Small intestine (tissue), 16 donors: ENCODE measurements around the gene SARDH. TPM values are rescaled to one million over a fixed set of nuclear protein-coding genes. Genes with fewer than 3 reads are reported as not detected.

Source experiments
- DNase-seq, 2 donors: peaks; one replicate each; pipeline versions ENCODE4 v3.0.0 to v3.0.0-alpha.2; 2013
- FAIRE-seq: peaks from 2 replicates; lab custom pipeline; 2012; peaks lifted over from hg19 to GRCh38; lab: Jason Lieb, UNC
- H3K27ac ChIP-seq, 3 donors: one replicate each; pipeline ENCODE4 v1.5.1; 2013; ENCODE audit warnings: low read length in 2 of 3, mild to moderate bottlenecking in 2 of 3, control low read depth in 1 of 3, inconsistent platforms in 1 of 3, low read depth in 1 of 3, moderate library complexity in 1 of 3
- H3K27me3 ChIP-seq, 3 donors: one replicate each; pipeline ENCODE4 v1.6.1; 2013; ENCODE audit warnings: low read length in 3 of 3, inconsistent platforms in 1 of 3; ENCODE audit not compliant: control insufficient read depth in 3 of 3, insufficient read depth in 3 of 3
- H3K36me3 ChIP-seq, 3 donors: one replicate each; pipeline ENCODE4 v1.6.1; 2013; ENCODE audit warnings: low read length in 3 of 3, inconsistent platforms in 1 of 3, low read depth in 1 of 3, mild to moderate bottlenecking in 1 of 3, moderate library complexity in 1 of 3; ENCODE audit not compliant: control insufficient read depth in 3 of 3, insufficient read depth in 2 of 3
- H3K4me1 ChIP-seq, 3 donors: one replicate each; pipeline ENCODE4 v1.6.1; 2013; ENCODE audit warnings: low read length in 2 of 3, inconsistent platforms in 1 of 3, low read depth in 1 of 3, mild to moderate bottlenecking in 1 of 3, moderate library complexity in 1 of 3; ENCODE audit not compliant: control insufficient read depth in 3 of 3, insufficient read depth in 2 of 3
- H3K4me3 ChIP-seq, 3 donors: one replicate each; pipeline ENCODE4 v1.5.1; 2013; ENCODE audit warnings: low read length in 3 of 3, control low read depth in 1 of 3, inconsistent platforms in 1 of 3, low read depth in 1 of 3, mild to moderate bottlenecking in 1 of 3, moderate library complexity in 1 of 3
- H3K9me3 ChIP-seq, 2 donors: one replicate each; pipeline ENCODE4 v1.6.1; 2013; ENCODE audit warnings: low read depth in 1 of 2, low read length in 1 of 2; ENCODE audit not compliant: control insufficient read depth in 2 of 2, insufficient read depth in 1 of 2
- WGBS, 3 donors: extraction: QIAGEN DNeasy Blood & Tissue Kit; methylation state at CpG; one replicate each; pipeline ENCODE4 v1.1.7; 2013; 5-methylcytosine and 5-hydroxymethylcytosine counted together
- long read RNA-seq, 10 donors: transcript quantifications; one replicate each; lab custom pipeline, GENCODE V29; 2026
- polyA plus RNA-seq, 4 donors: library from polyadenylated mRNA; stranded (reverse) in 3 of 4; unstranded in 1 of 4; fragments of 200-250 nt in 3 of 4; fragments of 120-200 nt in 1 of 4; gene quantifications; one replicate each; pipeline versions ENCODE4 v1.2.1 to v1.2.3, GENCODE V29; 2013
- donor health status: healthy with polysubstance abuse.
- donor health status: control.
- donor health status: control.
- donor health status: Bipolar disorder and iron deficiency.
- donor health status: healthy.

SARDH gene, protein sequence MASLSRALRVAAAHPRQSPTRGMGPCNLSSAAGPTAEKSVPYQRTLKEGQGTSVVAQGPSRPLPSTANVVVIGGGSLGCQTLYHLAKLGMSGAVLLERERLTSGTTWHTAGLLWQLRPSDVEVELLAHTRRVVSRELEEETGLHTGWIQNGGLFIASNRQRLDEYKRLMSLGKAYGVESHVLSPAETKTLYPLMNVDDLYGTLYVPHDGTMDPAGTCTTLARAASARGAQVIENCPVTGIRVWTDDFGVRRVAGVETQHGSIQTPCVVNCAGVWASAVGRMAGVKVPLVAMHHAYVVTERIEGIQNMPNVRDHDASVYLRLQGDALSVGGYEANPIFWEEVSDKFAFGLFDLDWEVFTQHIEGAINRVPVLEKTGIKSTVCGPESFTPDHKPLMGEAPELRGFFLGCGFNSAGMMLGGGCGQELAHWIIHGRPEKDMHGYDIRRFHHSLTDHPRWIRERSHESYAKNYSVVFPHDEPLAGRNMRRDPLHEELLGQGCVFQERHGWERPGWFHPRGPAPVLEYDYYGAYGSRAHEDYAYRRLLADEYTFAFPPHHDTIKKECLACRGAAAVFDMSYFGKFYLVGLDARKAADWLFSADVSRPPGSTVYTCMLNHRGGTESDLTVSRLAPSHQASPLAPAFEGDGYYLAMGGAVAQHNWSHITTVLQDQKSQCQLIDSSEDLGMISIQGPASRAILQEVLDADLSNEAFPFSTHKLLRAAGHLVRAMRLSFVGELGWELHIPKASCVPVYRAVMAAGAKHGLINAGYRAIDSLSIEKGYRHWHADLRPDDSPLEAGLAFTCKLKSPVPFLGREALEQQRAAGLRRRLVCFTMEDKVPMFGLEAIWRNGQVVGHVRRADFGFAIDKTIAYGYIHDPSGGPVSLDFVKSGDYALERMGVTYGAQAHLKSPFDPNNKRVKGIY
- polyA plus RNA-seq, result 1 to 10 TPM in 1 of 4 donors, under 1 TPM in 2, not detected in 1; 0.51 to 2.6 (median 0.54) TPM
- long read RNA-seq, donor 1, partial matches to known transcripts, result 0 of 1 reads
- long read RNA-seq, donor 1, other reads (novel, unspliced or antisense), result 0 of 1 reads
- long read RNA-seq, donor 2, result 0 reads
- long read RNA-seq, donor 3, result 0 reads
- long read RNA-seq, donor 4, result 0 reads
- long read RNA-seq, donor 5, partial matches to known transcripts, result 0 of 1 reads
- long read RNA-seq, donor 5, other reads (novel, unspliced or antisense), result 0 of 1 reads
- long read RNA-seq, donor 6, result 0 reads
- long read RNA-seq, donor 7, result 0 reads
- long read RNA-seq, donor 8, result 0 reads
- long read RNA-seq, donor 9, result 0 reads
- long read RNA-seq, donor 10, result 0 reads

DNA sequence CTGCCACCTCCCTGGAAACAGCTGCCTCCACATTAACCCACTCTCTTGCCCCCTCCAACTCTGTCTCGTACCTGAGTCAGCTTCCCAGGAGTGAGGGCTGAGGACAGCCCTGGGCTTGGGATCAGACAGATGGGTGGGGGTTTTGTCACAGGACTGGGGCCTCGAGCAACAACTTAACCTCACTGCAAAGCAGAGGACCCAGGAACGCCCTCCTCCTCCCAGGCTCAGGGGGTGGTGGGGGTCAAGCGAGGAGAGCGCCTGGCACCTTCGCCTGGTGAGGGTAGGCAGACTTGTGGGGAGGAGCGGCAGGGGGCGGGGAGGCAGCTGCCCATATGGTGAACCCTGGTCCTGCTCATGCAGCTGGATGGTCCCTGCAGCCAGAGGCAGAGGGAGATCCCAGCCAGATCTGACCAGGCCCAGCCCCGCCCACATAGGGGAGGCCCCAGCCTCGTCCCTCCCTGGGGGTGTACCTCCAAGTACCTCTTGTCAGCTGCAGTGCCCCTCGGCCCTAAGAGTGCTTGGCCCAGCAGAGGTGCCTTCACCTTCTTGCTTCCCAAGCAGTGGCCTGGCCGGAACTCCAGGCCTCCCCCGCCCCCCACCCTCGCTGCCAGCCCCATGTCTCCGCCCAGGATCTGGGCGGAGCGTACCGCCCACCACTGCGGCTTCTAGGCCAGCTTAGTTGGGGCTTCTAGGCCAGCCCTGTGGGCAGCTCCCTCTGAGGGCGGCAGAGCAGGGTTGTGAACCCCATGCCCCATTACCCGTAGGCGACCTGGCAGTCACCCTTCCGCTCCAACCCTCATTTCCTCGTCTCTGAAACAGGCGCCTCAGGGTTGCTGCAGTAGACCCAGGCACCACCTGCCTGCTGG, at the start of gene SARDH:
SARDH (minus strand) TSS at position 579 of the 866 bp plus-strand sequence. CDS start 4,179 bp downstream, outside the sequence.
- no peaks in the 10 kb centered on the region for H3K9me3 ChIP-seq
- FAIRE-seq, result no peak
- 17 to 24% (median 19%) methylated on average over 23 to 25 of the region's 25 CpGs for WGBS, 3 donors
- H3K4me1 ChIP-seq, result peaks cover 0 to 34% (median 6%) of the 10 kb centered on the region in 3 donors
- peak within 1 kb of the TSS in 2 of 3 donors; percentile 26 to 27 for H3K4me3 ChIP-seq
- no peaks in the 10 kb centered on the region for H3K27me3 ChIP-seq
- no peaks in the 10 kb centered on the region for H3K36me3 ChIP-seq
- no peak within 1 kb of the TSS for H3K27ac ChIP-seq
- DNase-seq, result peak; percentile 14 to 65

DNA sequence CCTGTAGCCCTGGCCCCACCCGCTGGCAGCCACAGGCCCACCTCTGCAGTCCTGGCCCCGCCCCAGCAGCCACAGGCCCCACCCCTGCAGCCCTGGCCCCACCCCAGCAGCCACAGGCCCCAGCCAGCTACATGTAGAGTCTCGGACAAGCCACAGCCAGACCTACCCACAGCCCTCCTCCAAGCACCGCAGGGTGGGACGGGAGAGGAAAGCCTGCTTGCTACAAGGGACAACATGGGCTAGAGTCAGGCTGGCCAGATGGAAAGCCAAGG, 49.5 kb upstream of the SARDH start:
- FAIRE-seq, result no peak
- H3K36me3 ChIP-seq, result peaks cover 2 to 98% (median 6%) of the 10 kb centered on the region in 3 donors
- H3K9me3 ChIP-seq, result no peaks in the 10 kb centered on the region
- peak overlapping the region in 1 of 3 donors; percentile 98 for H3K27ac ChIP-seq
- H3K27me3 ChIP-seq, result no peaks in the 10 kb centered on the region
- peak; percentile 40 to 62 for DNase-seq
- H3K4me3 ChIP-seq, result no peak overlapping the region
- 40 to 51% (median 46%) methylated on average over 4 to 5 of the region's 5 CpGs for WGBS, 3 donors
- H3K4me1 ChIP-seq, result peaks cover 0 to 37% (median 0%) of the 10 kb centered on the region in 3 donors

DNA sequence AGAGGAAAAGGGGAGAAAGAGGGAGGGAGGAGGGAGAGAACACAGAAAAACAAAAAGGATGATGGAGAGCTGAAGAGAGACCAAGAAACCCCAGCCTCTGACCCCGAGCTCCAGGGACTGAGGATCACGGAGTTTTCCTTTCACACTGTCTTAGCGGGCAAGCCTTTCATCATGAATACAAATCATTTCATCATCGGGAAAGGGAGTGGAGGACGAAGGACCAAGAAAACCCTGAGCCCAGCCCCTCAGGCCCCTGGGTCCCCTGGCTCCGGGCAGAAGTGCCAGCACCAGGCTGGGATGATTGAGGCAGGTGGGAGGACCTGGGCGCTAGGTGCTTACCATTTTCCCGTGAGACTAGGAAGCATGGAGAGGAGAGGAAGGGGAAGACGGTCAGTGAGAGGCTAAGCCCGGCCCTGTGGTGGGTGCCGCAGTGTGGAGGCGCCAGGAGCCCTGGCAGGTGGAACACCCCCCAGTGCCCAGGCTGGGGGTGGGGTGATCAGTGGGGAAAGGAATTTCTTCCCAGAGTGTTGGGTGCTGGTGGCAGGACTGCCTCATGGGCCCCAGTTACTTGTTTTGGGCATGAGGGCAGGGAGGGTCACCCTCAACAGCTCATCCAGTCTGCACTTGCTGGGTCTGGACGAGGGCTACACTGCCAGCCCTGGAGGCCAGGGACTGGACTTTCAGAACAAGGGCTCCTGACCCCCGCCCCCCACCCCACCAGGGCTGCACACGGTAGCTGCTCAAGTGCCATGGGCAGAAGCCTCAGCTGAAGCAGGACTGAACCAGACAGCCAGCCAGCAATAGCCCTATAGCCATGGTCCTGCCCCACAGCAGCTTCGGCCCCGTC, 49.0 kb upstream of the SARDH start:
- Histone ChIP-seq H3K27me3 (no peaks in the 10 kb centered on the region), H3K4me1 (peaks cover 0 to 37% (median 0%) of the 10 kb centered on the region in 3 donors), H3K9me3 (no peaks in the 10 kb centered on the region), H3K36me3 (peaks cover 2 to 98% (median 6%) of the 10 kb centered on the region in 3 donors), H3K27ac (no peak overlapping the region), H3K4me3 (no peak overlapping the region)
- FAIRE-seq (no peak), DNase-seq (no peak)
- 74 to 77% (median 77%) methylated on average over 17 of the region's 17 CpGs for WGBS, 3 donors

DNA sequence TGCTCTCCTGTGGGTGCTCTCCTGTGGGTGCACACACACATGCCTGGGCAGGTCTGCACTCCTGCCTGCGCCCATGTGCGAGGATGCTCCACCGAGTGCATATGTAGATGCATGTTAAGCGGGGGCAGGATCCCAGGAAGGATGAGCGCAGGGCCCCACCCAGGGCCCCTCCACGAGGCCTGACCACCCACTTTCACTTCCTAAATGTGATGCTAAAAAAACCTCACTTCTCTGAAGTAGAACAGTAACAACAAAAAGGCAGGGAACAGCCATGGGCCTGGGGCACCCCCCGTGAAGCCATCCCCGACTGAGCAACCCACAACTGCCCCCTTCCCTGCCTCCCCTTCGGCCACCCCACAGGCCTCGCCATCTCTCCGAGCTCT, 48.2 kb upstream of the SARDH start:
- WGBS, 3 donors, result 69 to 84% (median 78%) methylated on average over 11 of the region's 11 CpGs
- Histone ChIP-seq H3K9me3 (no peaks in the 10 kb centered on the region), H3K27ac (no peak overlapping the region), H3K4me3 (no peak overlapping the region), H3K27me3 (no peaks in the 10 kb centered on the region), H3K4me1 (peaks cover 0 to 37% (median 0%) of the 10 kb centered on the region in 3 donors), H3K36me3 (peaks cover 2 to 94% (median 6%) of the 10 kb centered on the region in 3 donors)
- no peak for DNase-seq
- FAIRE-seq, result no peak

DNA sequence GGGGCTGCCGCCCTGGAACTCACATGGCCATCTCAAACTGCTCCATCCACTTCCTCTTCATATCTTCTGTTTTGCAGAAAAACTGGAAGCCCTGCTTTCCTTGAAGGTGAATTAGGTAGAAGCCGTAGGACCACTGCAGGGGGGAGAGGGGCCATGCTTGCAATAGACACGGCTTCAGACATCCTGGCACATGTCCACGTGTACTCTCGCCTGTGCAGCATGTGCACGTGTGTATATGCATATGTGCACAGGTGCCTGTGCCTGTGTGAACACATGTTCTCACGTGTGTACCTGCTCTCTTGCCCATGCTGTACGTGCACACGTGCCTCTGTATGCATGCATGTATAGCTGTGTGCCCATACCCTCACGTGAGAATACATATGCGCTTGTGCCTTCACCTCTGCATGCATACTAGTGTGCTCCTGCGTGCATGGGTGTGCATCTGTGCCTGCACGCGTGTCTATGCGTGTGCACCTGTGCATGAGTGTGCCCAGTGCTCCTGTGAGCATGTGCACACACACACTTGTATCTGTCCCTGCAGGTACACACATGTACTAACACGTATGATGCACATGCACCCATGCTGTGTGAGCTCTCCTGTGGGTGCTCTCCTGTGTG, 47.7 kb upstream of the SARDH start:
- DNase-seq (no peak), FAIRE-seq (no peak)
- H3K36me3 ChIP-seq, result peaks cover 2 to 94% (median 5%) of the 10 kb centered on the region in 3 donors
- no peak overlapping the region for H3K4me3 ChIP-seq
- peaks cover 0 to 37% (median 0%) of the 10 kb centered on the region in 3 donors for H3K4me1 ChIP-seq
- no peak overlapping the region for H3K27ac ChIP-seq
- no peaks in the 10 kb centered on the region for H3K27me3 ChIP-seq
- H3K9me3 ChIP-seq, result no peaks in the 10 kb centered on the region
- WGBS, 3 donors, result 91 to 94% (median 92%) methylated on average over 16 of the region's 16 CpGs

DNA sequence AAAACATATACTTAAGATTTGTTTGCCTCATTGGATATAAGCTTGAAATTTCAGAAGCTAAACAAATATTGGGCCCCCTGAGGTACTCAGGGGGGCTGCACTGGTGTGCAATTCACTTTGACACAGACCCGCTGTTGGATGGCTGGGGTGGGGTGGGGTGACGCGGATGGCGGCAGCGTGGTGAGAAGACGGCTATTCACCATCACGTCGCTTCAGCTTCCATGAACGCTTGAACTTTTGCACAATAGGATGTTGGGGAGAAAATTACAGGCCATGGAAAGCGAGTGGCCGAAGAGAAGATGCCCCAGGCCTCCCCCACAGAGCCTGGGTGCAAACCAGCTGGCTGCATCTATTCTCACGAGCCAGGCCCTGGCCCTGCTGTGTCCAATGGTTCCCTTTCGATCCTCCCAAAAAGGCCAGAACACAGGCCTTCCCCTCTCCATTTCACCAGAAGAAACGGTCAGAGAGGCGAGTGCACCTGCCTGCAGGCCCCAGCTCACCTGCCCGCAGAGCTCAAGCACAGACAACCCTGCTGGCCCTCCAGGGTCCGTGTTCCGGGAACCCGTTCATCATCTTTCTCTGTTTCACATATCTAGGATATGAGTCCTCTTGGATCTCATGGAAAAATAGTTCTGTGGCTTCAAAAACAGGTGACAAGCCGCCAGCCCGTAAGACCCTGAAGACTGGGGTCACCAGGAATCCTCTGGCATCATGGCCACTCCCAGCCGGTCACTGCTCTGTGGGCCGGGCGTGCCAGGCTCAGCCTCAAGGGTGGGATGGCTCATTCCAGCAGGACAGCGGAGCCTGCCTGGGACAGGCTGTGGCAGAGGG, 46.8 kb upstream of the SARDH start:
- no peak overlapping the region for H3K27ac ChIP-seq
- no peak for FAIRE-seq

More for the DNA sequence above, 46.8 kb upstream of the SARDH start:
- Histone ChIP-seq H3K36me3 (peaks cover 2 to 94% (median 4%) of the 10 kb centered on the region in 3 donors), H3K27me3 (no peaks in the 10 kb centered on the region), H3K9me3 (no peaks in the 10 kb centered on the region), H3K4me3 (no peak overlapping the region), H3K4me1 (peaks cover 0 to 28% (median 0%) of the 10 kb centered on the region in 3 donors)
- WGBS, 3 donors, result 94 to 97% (median 96%) methylated on average over 25 of the region's 25 CpGs
- DNase-seq, result no peak
